HepG2 (cell line): ENCODE measurements around the gene EEF2. TPM values are rescaled to one million over a fixed set of nuclear protein-coding genes. Genes with fewer than 3 reads are reported as not detected.

Experiments
- ARNTL ChIP-seq: sonication (generic); formaldehyde crosslinking; IDR thresholded peaks from 2 replicates; pipeline ENCODE4 v1.4.0; 2020; ENCODE audit warnings: mild to moderate bottlenecking, missing genetic modification reagents
- ETV5 ChIP-seq: IDR thresholded peaks from 2 replicates; pipeline ENCODE4 v1.6.1; 2018; ENCODE audit warnings: missing biosample characterization, missing genetic modification reagents, inconsistent platforms, borderline replicate concordance
- HMG20A ChIP-seq: IDR thresholded peaks from 2 replicates; pipeline ENCODE4 v1.6.1; 2016; ENCODE audit warnings: borderline replicate concordance
- MED13 ChIP-seq: sonication (generic); formaldehyde crosslinking; IDR thresholded peaks from 2 replicates; pipeline ENCODE4 v1.5.0; 2020; ENCODE audit warnings: missing genetic modification reagents
- MIER3 ChIP-seq: IDR thresholded peaks from 2 replicates; pipeline ENCODE4 v1.6.1; 2016; ENCODE audit warnings: missing compliant biosample characterization, borderline replicate concordance
- NFE2L1 ChIP-seq: sonication (generic); formaldehyde crosslinking; IDR thresholded peaks from 2 replicates; pipeline ENCODE4 v1.4.0; 2020; ENCODE audit warnings: missing genetic modification reagents, mild to moderate bottlenecking, borderline replicate concordance
- SP140L ChIP-seq: sonication (generic); formaldehyde crosslinking; IDR thresholded peaks from 2 replicates; pipeline ENCODE4 v1.4.0; 2020; ENCODE audit warnings: missing genetic modification reagents, borderline replicate concordance
- ZC3H13 ChIP-seq: sonication (generic); formaldehyde crosslinking; IDR thresholded peaks from 2 replicates; pipeline ENCODE4 v1.8.1; 2023; ENCODE audit warnings: mild to moderate bottlenecking, missing genetic modification reagents, moderate library complexity
- ZMYM4 ChIP-seq: sonication (generic); formaldehyde crosslinking; IDR thresholded peaks from 2 replicates; pipeline ENCODE4 v1.8.1; 2023; ENCODE audit warnings: mild to moderate bottlenecking, missing genetic modification reagents
- ZNF530 ChIP-seq: sonication (generic); formaldehyde crosslinking; IDR thresholded peaks from 2 replicates; pipeline ENCODE4 v1.5.0; 2020; ENCODE audit warnings: low read depth, mild to moderate bottlenecking, missing genetic modification reagents
- polyA plus RNA-seq, 8 experiments: library from polyadenylated mRNA; depleted of rRNA in 3 of 8; stranded (reverse) in 7 of 8; unstranded in 1 of 8; fragments of >200 nt; fragmentation: Illumina TruSeq in 4 of 8; extraction: Trizol in 4 of 8; gene quantifications; 2 replicates each; pipeline versions ENCODE4 v1.2.1 to v1.2.3, GENCODE V29; 2011 to 2016; ENCODE audit warnings: low read depth in 4 of 8, missing spikeins in 1 of 8, mixed read lengths in 1 of 8; ENCODE audit not compliant: insufficient read depth in 1 of 8
- total RNA-seq, 5 experiments: library from RNA; depleted of rRNA; stranded (reverse); fragments of >200 nt; fragmentation: Illumina TruSeq; extraction: Trizol; gene quantifications; 2 replicates each; pipeline ENCODE4 v1.2.3, GENCODE V29; 2016; ENCODE audit warnings: low read depth in 1 of 5
- TF ChIP-seq, protein P1 (sequence below): sonication (generic); formaldehyde crosslinking; IDR thresholded peaks from 2 replicates; pipeline ENCODE4 v1.4.0; 2020; ENCODE audit warnings: missing genetic modification reagents, borderline replicate concordance
- TF ChIP-seq, protein P2 (sequence below): sonication (generic); formaldehyde crosslinking; IDR thresholded peaks from 2 replicates; pipeline ENCODE4 v1.5.1; 2020; ENCODE audit warnings: missing genetic modification reagents, mild to moderate bottlenecking, borderline replicate concordance
- TF ChIP-seq, protein P3 (sequence below): sonication (generic); formaldehyde crosslinking; IDR thresholded peaks from 2 replicates; pipeline ENCODE4 v1.4.0; 2020; ENCODE audit warnings: missing genetic modification reagents
- TF ChIP-seq, protein P4 (sequence below): sonication (generic); formaldehyde crosslinking; IDR thresholded peaks from 2 replicates; pipeline ENCODE4 v1.4.0; 2020; ENCODE audit warnings: missing genetic modification reagents
- TF ChIP-seq, protein P5 (sequence below): sonication (generic); formaldehyde crosslinking; IDR thresholded peaks from 2 replicates; pipeline ENCODE4 v1.8.1; 2023; ENCODE audit warnings: missing genetic modification reagents, mild to moderate bottlenecking, borderline replicate concordance

The EEF2 gene
- total and polyA plus RNA-seq, 2 of the 13 experiments (the other 11 are each of a cell fraction or from before 2014, with no cell fraction given), result 1,441 to 1,777 TPM

DNA sequence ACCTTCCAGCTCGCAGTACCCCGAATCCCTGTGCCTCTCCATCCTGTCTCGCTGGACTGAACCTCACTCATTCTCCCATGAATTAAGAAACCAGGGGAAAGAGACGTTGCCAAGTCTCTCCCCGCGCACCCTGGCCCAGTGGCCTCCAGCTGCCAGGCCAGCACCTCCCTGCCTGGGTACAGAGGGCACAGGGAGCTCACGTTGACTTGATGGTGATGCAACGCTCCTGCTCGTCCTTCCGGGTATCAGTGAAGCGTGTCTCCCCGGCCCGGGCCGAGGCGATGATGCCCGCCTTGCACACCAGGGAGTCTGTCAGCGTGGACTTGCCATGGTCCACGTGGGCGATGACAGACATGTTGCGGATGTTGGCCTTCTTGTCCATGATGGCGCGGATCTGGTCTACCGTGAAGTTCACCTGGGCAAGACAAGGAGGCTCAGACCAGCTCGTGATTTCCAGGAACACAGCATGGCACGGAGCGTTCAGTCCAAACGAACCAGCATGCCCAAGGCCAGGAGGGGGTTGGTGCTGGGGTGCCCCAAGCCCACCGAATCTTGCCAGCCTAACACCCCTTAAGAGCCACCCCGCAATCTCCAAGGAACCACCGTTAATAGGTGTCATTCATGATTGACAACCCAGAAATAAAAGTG is 1.2 kb downstream of the EEF2 start (continued):
- TF ChIP-seq, protein P1, sequence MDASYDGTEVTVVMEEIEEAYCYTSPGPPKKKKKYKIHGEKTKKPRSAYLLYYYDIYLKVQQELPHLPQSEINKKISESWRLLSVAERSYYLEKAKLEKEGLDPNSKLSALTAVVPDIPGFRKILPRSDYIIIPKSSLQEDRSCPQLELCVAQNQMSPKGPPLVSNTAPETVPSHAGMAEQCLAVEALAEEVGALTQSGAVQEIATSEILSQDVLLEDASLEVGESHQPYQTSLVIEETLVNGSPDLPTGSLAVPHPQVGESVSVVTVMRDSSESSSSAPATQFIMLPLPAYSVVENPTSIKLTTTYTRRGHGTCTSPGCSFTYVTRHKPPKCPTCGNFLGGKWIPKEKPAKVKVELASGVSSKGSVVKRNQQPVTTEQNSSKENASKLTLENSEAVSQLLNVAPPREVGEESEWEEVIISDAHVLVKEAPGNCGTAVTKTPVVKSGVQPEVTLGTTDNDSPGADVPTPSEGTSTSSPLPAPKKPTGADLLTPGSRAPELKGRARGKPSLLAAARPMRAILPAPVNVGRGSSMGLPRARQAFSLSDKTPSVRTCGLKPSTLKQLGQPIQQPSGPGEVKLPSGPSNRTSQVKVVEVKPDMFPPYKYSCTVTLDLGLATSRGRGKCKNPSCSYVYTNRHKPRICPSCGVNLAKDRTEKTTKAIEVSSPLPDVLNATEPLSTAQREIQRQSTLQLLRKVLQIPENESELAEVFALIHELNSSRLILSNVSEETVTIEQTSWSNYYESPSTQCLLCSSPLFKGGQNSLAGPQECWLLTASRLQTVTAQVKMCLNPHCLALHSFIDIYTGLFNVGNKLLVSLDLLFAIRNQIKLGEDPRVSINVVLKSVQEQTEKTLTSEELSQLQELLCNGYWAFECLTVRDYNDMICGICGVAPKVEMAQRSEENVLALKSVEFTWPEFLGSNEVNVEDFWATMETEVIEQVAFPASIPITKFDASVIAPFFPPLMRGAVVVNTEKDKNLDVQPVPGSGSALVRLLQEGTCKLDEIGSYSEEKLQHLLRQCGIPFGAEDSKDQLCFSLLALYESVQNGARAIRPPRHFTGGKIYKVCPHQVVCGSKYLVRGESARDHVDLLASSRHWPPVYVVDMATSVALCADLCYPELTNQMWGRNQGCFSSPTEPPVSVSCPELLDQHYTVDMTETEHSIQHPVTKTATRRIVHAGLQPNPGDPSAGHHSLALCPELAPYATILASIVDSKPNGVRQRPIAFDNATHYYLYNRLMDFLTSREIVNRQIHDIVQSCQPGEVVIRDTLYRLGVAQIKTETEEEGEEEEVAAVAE (CRISPR knock-in tag), result no peak
- TF ChIP-seq HMG20A, result no peak
- TF ChIP-seq, protein P2, sequence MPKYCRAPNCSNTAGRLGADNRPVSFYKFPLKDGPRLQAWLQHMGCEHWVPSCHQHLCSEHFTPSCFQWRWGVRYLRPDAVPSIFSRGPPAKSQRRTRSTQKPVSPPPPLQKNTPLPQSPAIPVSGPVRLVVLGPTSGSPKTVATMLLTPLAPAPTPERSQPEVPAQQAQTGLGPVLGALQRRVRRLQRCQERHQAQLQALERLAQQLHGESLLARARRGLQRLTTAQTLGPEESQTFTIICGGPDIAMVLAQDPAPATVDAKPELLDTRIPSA, result no peak
- no peak for TF ChIP-seq MIER3 (CRISPR knock-in tag)
- TF ChIP-seq, protein P3, sequence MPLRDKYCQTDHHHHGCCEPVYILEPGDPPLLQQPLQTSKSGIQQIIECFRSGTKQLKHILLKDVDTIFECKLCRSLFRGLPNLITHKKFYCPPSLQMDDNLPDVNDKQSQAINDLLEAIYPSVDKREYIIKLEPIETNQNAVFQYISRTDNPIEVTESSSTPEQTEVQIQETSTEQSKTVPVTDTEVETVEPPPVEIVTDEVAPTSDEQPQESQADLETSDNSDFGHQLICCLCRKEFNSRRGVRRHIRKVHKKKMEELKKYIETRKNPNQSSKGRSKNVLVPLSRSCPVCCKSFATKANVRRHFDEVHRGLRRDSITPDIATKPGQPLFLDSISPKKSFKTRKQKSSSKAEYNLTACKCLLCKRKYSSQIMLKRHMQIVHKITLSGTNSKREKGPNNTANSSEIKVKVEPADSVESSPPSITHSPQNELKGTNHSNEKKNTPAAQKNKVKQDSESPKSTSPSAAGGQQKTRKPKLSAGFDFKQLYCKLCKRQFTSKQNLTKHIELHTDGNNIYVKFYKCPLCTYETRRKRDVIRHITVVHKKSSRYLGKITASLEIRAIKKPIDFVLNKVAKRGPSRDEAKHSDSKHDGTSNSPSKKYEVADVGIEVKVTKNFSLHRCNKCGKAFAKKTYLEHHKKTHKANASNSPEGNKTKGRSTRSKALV (CRISPR knock-in tag), result no peak
- no peak for TF ChIP-seq ETV5
- TF ChIP-seq ZNF530 (CRISPR knock-in tag), result no peak
- 0 out of 2 replicates have a peak, but pooled peaks have one; percentile 66 for TF ChIP-seq ZC3H13 (CRISPR knock-in tag)
- no peak for TF ChIP-seq NFE2L1 (CRISPR knock-in tag)
- TF ChIP-seq ZMYM4 (CRISPR knock-in tag), result no peak
- TF ChIP-seq MED13, result no peak
- TF ChIP-seq, protein P4, sequence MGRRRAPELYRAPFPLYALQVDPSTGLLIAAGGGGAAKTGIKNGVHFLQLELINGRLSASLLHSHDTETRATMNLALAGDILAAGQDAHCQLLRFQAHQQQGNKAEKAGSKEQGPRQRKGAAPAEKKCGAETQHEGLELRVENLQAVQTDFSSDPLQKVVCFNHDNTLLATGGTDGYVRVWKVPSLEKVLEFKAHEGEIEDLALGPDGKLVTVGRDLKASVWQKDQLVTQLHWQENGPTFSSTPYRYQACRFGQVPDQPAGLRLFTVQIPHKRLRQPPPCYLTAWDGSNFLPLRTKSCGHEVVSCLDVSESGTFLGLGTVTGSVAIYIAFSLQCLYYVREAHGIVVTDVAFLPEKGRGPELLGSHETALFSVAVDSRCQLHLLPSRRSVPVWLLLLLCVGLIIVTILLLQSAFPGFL (CRISPR knock-in tag), result no peak
- TF ChIP-seq, protein P5, sequence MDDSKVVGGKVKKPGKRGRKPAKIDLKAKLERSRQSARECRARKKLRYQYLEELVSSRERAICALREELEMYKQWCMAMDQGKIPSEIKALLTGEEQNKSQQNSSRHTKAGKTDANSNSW (CRISPR knock-in tag), result no peak
- no peak for TF ChIP-seq SP140L (CRISPR knock-in tag)
- no peak for TF ChIP-seq ARNTL (CRISPR knock-in tag)
